Keratinocyte (primary cell): Measurements from ENCODE around the gene COPZ2. TPM values are rescaled to one million over a fixed set of nuclear protein-coding genes. Genes with fewer than 3 reads are reported as not detected.
"Not testable (repeated sequence)": the region's sequence is repeated elsewhere in the genome, so short reads cannot be mapped to it uniquely, and the experiment has no call there.

ENCODE experiments used
- DNase-seq: peaks from one replicate; pipeline ENCODE4 v3.0.0-alpha.2; 2011; ENCODE audit warnings: low read depth, missing footprints, low spot score
- FAIRE-seq: peaks from 2 replicates; lab custom pipeline; 2011; peaks lifted over from hg19 to GRCh38; lab: Jason Lieb, UNC
- H2AFZ ChIP-seq: 2 replicates; pipeline ENCODE4 v1.6.0; 2012; ENCODE audit warnings: low read length, control low read depth, inconsistent platforms; ENCODE audit not compliant: control insufficient read depth
- H3K27ac ChIP-seq: 2 replicates; pipeline ENCODE4 v1.5.1; 2011; ENCODE audit warnings: low read length; ENCODE audit not compliant: control insufficient read depth, insufficient read depth
- H3K27me3 ChIP-seq: 3 replicates; pipeline ENCODE4 v1.6.0; 2011; ENCODE audit warnings: low read length; ENCODE audit not compliant: control insufficient read depth, insufficient read depth; ENCODE audit errors: extremely low read depth
- H3K36me3 ChIP-seq, 2 experiments: 2 replicates in 1 of 2; 3 replicates in 1 of 2; pipeline ENCODE4 v1.5.1; 2011; ENCODE audit warnings: low read length in 2 of 2, mild to moderate bottlenecking in 1 of 2; ENCODE audit not compliant: control insufficient read depth in 2 of 2, insufficient read depth in 2 of 2; ENCODE audit errors: extremely low read depth in 1 of 2
- H3K4me1 ChIP-seq: 3 replicates; pipeline ENCODE4 v1.5.1; 2011; ENCODE audit warnings: low read length; ENCODE audit not compliant: control insufficient read depth, insufficient read depth; ENCODE audit errors: extremely low read depth
- H3K4me2 ChIP-seq: 3 replicates; pipeline ENCODE4 v1.6.0; 2011; ENCODE audit warnings: low read depth, low read length; ENCODE audit not compliant: control insufficient read depth, insufficient read depth; ENCODE audit errors: extremely low read depth
- H3K4me3 ChIP-seq, 3 experiments: fragments of 200-600 bp in 1 of 3; sonication (generic) in 1 of 3; 2 replicates in 2 of 3; 3 replicates in 1 of 3; pipeline ENCODE4 v1.5.1; 2011 to 2016; ENCODE audit warnings: low read length in 3 of 3, mild to moderate bottlenecking in 3 of 3, control low read depth in 2 of 3, inconsistent platforms in 1 of 3, low read depth in 1 of 3, mixed read lengths in 1 of 3, mixed run types in 1 of 3, moderate library complexity in 1 of 3; ENCODE audit not compliant: control insufficient read depth in 2 of 3, insufficient read depth in 2 of 3; ENCODE audit errors: extremely low read depth in 1 of 3
- H3K79me2 ChIP-seq: 2 replicates; pipeline ENCODE4 v1.6.0; 2012; ENCODE audit warnings: low read length; ENCODE audit not compliant: control insufficient read depth, insufficient read depth
- H3K9ac ChIP-seq: 3 replicates; pipeline ENCODE4 v1.6.0; 2011; ENCODE audit warnings: low read length; ENCODE audit not compliant: control insufficient read depth, insufficient read depth; ENCODE audit errors: extremely low read depth
- H3K9me1 ChIP-seq: 3 replicates; pipeline ENCODE4 v1.6.0; 2011; ENCODE audit warnings: low read length; ENCODE audit not compliant: control insufficient read depth, insufficient read depth; ENCODE audit errors: extremely low read depth
- H3K9me3 ChIP-seq: 2 replicates; pipeline ENCODE4 v1.5.1; 2012; ENCODE audit warnings: low read depth, low read length; ENCODE audit not compliant: control insufficient read depth
- H4K20me1 ChIP-seq: 3 replicates; pipeline ENCODE4 v1.6.0; 2011; ENCODE audit warnings: low read length; ENCODE audit not compliant: control insufficient read depth, insufficient read depth; ENCODE audit errors: extremely low read depth
- CTCF ChIP-seq, 3 experiments: IDR thresholded peaks in 1 of 3; conservative IDR thresholded peaks in 1 of 3; optimal IDR thresholded peaks in 1 of 3; 2 replicates in 2 of 3; 3 replicates in 1 of 3; pipeline versions ENCODE3 to v1.5.1; 2011; ENCODE audit warnings: low read length in 3 of 3, mild to moderate bottlenecking in 3 of 3, moderate library complexity in 2 of 3, control low read depth in 1 of 3, inconsistent platforms in 1 of 3; ENCODE audit not compliant: insufficient read depth in 2 of 3; ENCODE audit errors: extremely low read depth in 1 of 3
- EZH2 ChIP-seq: IDR thresholded peaks from one replicate; pipeline ENCODE4 v1.6.1; 2012; ENCODE audit warnings: inconsistent platforms, mild to moderate bottlenecking, low read length, moderate library complexity
- dilution Hi-C: fragments of 300-500 bp; cut with MboI; formaldehyde crosslinking; loops from one replicate; pipeline ENCODE4 v1.7.0; 2020; ENCODE audit warnings: low sequenced_read_pairs; ENCODE audit not compliant: extremely low pct_ligation_motif_present
- polyA plus RNA-seq, 5 experiments: library from polyadenylated mRNA; depleted of rRNA in 3 of 5; stranded (reverse) in 3 of 5; stranded (forward) in 1 of 5; unstranded in 1 of 5; fragments of >200 nt; gene quantifications; 1 replicate in 1 of 5; 2 replicates in 3 of 5; 3 replicates in 1 of 5; pipeline versions ENCODE4 v1.2.1 to v1.2.3, GENCODE V29; 2011 to 2012; ENCODE audit warnings: missing spikeins in 2 of 5, low read depth in 1 of 5, low replicate concordance in 1 of 5

COPZ2 gene
- polyA plus RNA-seq, 1 donor (not counting 4 experiments of a cell fraction or from before 2014, with no cell fraction given): 11.1 TPM

DNA sequence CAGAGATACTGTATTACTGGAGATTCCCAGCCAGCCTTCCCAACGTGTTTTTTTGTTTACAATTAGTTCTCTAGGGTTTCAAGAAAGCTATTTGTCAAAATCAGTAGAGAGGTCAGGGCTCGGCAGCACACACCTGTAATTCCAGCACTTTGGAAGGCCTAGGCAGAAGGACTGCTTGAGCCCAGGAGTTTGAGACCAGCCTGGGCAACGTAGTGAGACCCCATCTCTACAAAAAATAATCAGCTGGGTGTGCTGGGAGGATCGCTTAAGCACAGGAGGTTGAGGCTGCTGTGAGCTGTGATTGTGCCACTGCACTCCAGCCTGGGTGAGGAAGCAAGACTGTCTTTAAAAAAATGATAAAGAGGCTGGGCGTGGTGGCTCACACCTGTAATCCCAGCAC, 44.3 kb upstream of the COPZ2 start:
- H2AFZ ChIP-seq: no peak overlapping the region
- no peaks in the 10 kb centered on the region for H3K9me3 ChIP-seq
- peaks cover 81% of the 10 kb centered on the region for H3K79me2 ChIP-seq
- no peak for TF ChIP-seq EZH2
- TF ChIP-seq CTCF (optimal IDR thresholded peaks at IDR 0.05 in 1 of 3, IDR thresholded peaks at IDR 0.05 in 1 of 3, conservative IDR thresholded peaks at IDR 0.05 in 1 of 3; ENCODE audit: extremely low read depth in 1 of 3, insufficient read depth in 2 of 3, low read length in 3 of 3): no peak
- no peaks in the 10 kb centered on the region for H3K9me1 ChIP-seq
- H3K9ac ChIP-seq: no peak overlapping the region
- no peak overlapping the region for H3K27ac ChIP-seq
- no peaks in the 10 kb centered on the region for H4K20me1 ChIP-seq
- DNase-seq: no peak
- dilution Hi-C loops: no loop called here
- H3K4me3 ChIP-seq: no peak overlapping the region
- peaks cover 0 to under 1% of the 10 kb centered on the region in 2 experiments for H3K36me3 ChIP-seq
- no peak overlapping the region for H3K4me2 ChIP-seq
- no peaks in the 10 kb centered on the region for H3K27me3 ChIP-seq
- peaks cover 4% of the 10 kb centered on the region for H3K4me1 ChIP-seq
- no peak for FAIRE-seq

DNA sequence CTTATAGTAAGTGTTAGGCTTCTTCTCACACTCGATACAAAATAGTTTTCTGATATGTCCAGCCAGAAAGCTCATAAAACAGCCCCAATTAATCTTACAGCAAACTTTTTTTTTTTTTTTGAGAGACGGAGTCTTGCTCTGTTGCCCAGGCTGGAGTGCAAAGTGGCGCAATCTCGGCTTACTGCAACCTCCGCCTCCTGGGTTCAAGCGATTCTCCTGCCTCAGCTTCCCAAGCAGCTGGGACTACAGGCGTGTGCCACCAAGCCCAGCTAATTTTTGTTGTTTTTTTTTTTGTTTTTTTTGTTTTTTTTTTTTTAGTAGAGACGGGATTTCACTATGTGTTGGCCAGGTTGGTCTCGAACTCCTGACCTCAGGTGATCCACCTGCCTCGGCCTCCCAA, 39.6 kb upstream of the COPZ2 start:
- Histone ChIP-seq H3K79me2 (peaks cover 45% of the 10 kb centered on the region), H3K36me3 (peaks cover 12 to 25% of the 10 kb centered on the region in 2 experiments)
- H4K20me1 ChIP-seq, H3K9ac ChIP-seq, FAIRE-seq, H3K27me3 ChIP-seq, H3K4me2 ChIP-seq, dilution Hi-C loops, H3K4me1 ChIP-seq, DNase-seq, H3K9me1 ChIP-seq, H3K9me3 ChIP-seq, H2AFZ ChIP-seq, H3K4me3 ChIP-seq, H3K27ac ChIP-seq: not testable (repeated sequence)
